Liver (tissue), 9 donors: ENCODE measurements around the gene PDE10A. TPM values are rescaled to one million over a fixed set of nuclear protein-coding genes. Genes with fewer than 3 reads are reported as not detected.

Experiments used
- DNase-seq: peaks from one replicate; pipeline ENCODE4 v3.0.0-alpha.2; 2017; ENCODE audit warnings: low spot score
- H3K27ac ChIP-seq, 2 donors: one replicate each; pipeline ENCODE4 v1.7.0; 2013; ENCODE audit warnings: inconsistent platforms in 2 of 2, low read length in 2 of 2, control low read depth in 1 of 2, low read depth in 1 of 2, mild to moderate bottlenecking in 1 of 2
- H3K27me3 ChIP-seq, 4 donors: one replicate each; pipeline versions ENCODE4 v1.6.1 to v1.7.0; 2013; ENCODE audit warnings: low read length in 3 of 4, inconsistent platforms in 1 of 4, mild to moderate bottlenecking in 1 of 4, moderate library complexity in 1 of 4; ENCODE audit not compliant: control insufficient read depth in 4 of 4, insufficient read depth in 4 of 4
- H3K36me3 ChIP-seq, 4 donors: one replicate each; pipeline versions ENCODE4 v1.6.1 to v1.7.0; 2013; ENCODE audit warnings: low read length in 3 of 4, mild to moderate bottlenecking in 3 of 4, low read depth in 1 of 4, moderate library complexity in 1 of 4; ENCODE audit not compliant: control insufficient read depth in 4 of 4, insufficient read depth in 3 of 4
- H3K4me1 ChIP-seq, 4 donors: one replicate each; pipeline versions ENCODE4 v1.6.1 to v1.7.0; 2013; ENCODE audit warnings: low read length in 3 of 4, mild to moderate bottlenecking in 3 of 4, moderate library complexity in 1 of 4; ENCODE audit not compliant: control insufficient read depth in 4 of 4, insufficient read depth in 4 of 4
- H3K4me3 ChIP-seq, 3 donors: one replicate each; pipeline versions ENCODE4 v1.6.1 to v1.7.0; 2013; ENCODE audit warnings: low read length in 3 of 3, control low read depth in 1 of 3, low read depth in 1 of 3, mild to moderate bottlenecking in 1 of 3
- H3K9ac ChIP-seq, 2 donors: one replicate each; pipeline ENCODE4 v1.7.0; 2013; ENCODE audit warnings: low read length in 2 of 2, mild to moderate bottlenecking in 2 of 2, moderate library complexity in 2 of 2, control low read depth in 1 of 2, low read depth in 1 of 2
- H3K9me3 ChIP-seq, 4 donors: one replicate each; pipeline versions ENCODE4 v1.6.1 to v1.7.0; 2013; ENCODE audit warnings: low read length in 3 of 4; ENCODE audit not compliant: control insufficient read depth in 4 of 4
- CTCF ChIP-seq: fragments of 150-350 bp; IDR thresholded peaks from 2 replicates; pipeline ENCODE4 v1.5.1; 2017; ENCODE audit warnings: improper control_type of control experiment, low read depth, low read length; ENCODE audit not compliant: missing input control
- FOXA1 ChIP-seq: IDR thresholded peaks from 2 replicates; pipeline ENCODE4 v1.6.1; 2016; ENCODE audit warnings: antibody characterized with exemption
- GABPA ChIP-seq, 2 donors: IDR thresholded peaks in 1 of 2; conservative IDR thresholded peaks in 1 of 2; 2 replicates each; pipeline ENCODE4 v1.6.1; 2016; ENCODE audit warnings: antibody characterized with exemption in 2 of 2, mild to moderate bottlenecking in 1 of 2, moderate library complexity in 1 of 2
- HNF4A ChIP-seq, 2 donors: conservative IDR thresholded peaks; 2 replicates each; pipeline ENCODE4 v1.6.1; 2016; ENCODE audit warnings: antibody characterized with exemption in 2 of 2, mild to moderate bottlenecking in 2 of 2
- HNF4G ChIP-seq: IDR thresholded peaks from 2 replicates; pipeline ENCODE4 v1.6.1; 2016; ENCODE audit warnings: antibody characterized with exemption
- JUND ChIP-seq, 2 donors: IDR thresholded peaks; 2 replicates each; pipeline ENCODE4 v1.6.1; 2016; ENCODE audit warnings: antibody characterized with exemption in 2 of 2
- MAX ChIP-seq: IDR thresholded peaks from 2 replicates; pipeline ENCODE4 v1.6.1; 2016; ENCODE audit warnings: antibody characterized with exemption
- RAD21 ChIP-seq, 2 donors: IDR thresholded peaks; 2 replicates each; pipeline ENCODE4 v1.6.1; 2016; ENCODE audit warnings: antibody characterized with exemption in 2 of 2, mild to moderate bottlenecking in 2 of 2
- RXRA ChIP-seq, 2 donors: IDR thresholded peaks; 2 replicates each; pipeline ENCODE4 v1.6.1; 2017 to 2018; ENCODE audit warnings: antibody characterized with exemption in 2 of 2, mild to moderate bottlenecking in 1 of 2
- SP1 ChIP-seq: IDR thresholded peaks from 2 replicates; pipeline ENCODE4 v1.6.1; 2018; ENCODE audit warnings: antibody characterized with exemption, mild to moderate bottlenecking
- TAF1 ChIP-seq: conservative IDR thresholded peaks from 2 replicates; pipeline ENCODE4 v1.6.1; 2016; ENCODE audit warnings: antibody characterized with exemption, mild to moderate bottlenecking
- YY1 ChIP-seq: IDR thresholded peaks from 2 replicates; pipeline ENCODE4 v1.6.1; 2016; ENCODE audit warnings: antibody characterized with exemption, mild to moderate bottlenecking
- ZBTB33 ChIP-seq: IDR thresholded peaks from 2 replicates; pipeline ENCODE4 v1.6.1; 2016; ENCODE audit warnings: antibody characterized with exemption
- WGBS: extraction: QIAGEN DNeasy Blood & Tissue Kit; methylation state at CpG from one replicate; pipeline ENCODE4 v1.1.7; 2013; 5-methylcytosine and 5-hydroxymethylcytosine counted together
- polyA plus RNA-seq, 2 donors: library from polyadenylated mRNA; stranded (reverse) in 1 of 2; unstranded in 1 of 2; fragments of 200-250 nt in 1 of 2; fragments of >200 nt in 1 of 2; fragmentation: Nextera tagmentation in 1 of 2; extraction: Ambion mirVana in 1 of 2; gene quantifications; one replicate each; pipeline versions ENCODE4 v1.2.1 to v1.2.3, GENCODE V29; 2013 to 2015
- total RNA-seq, 2 donors: library from RNA; depleted of rRNA; stranded (reverse); fragments of >200 nt; gene quantifications; one replicate each; pipeline ENCODE4 v1.2.3, GENCODE V29; 2014
- TF ChIP-seq, protein P1 (sequence below): IDR thresholded peaks from 2 replicates; pipeline ENCODE4 v1.6.1; 2016; ENCODE audit warnings: antibody characterized with exemption, mild to moderate bottlenecking
- TF ChIP-seq, protein P2 (sequence below): IDR thresholded peaks from 2 replicates; pipeline ENCODE4 v1.6.1; 2016; ENCODE audit warnings: antibody characterized with exemption
- donor health status: healthy.
- donor health status: healthy.
- donor health status: healthy.
- donor health status: healthy.
- donor health status: healthy.

The PDE10A gene
- total and polyA plus RNA-seq, 4 donors: 0.20 to 1.7 (median 0.47) TPM

- no peak overlapping the region for H3K9ac ChIP-seq
- H3K36me3 ChIP-seq: no peaks in the 10 kb centered on the region
- no peaks in the 10 kb centered on the region for H3K9me3 ChIP-seq
- 83% methylated on average over 21 of the region's 21 CpGs for WGBS
- no peaks in the 10 kb centered on the region for H3K27me3 ChIP-seq
- DNase-seq: no peak
- H3K27ac ChIP-seq: no peak overlapping the region
- no peak overlapping the region for H3K4me3 ChIP-seq
- H3K4me1 ChIP-seq: no peaks in the 10 kb centered on the region
- TF ChIP-seq RXRA (IDR thresholded peaks at IDR 0.05) (no peak), HNF4G (no peak), CTCF (no peak), HNF4A (conservative IDR thresholded peaks at IDR 0.05) (no peak), YY1 (no peak), RAD21 (IDR thresholded peaks at IDR 0.05) (no peak), JUND (IDR thresholded peaks at IDR 0.05) (no peak)
- TF ChIP-seq, protein P1, sequence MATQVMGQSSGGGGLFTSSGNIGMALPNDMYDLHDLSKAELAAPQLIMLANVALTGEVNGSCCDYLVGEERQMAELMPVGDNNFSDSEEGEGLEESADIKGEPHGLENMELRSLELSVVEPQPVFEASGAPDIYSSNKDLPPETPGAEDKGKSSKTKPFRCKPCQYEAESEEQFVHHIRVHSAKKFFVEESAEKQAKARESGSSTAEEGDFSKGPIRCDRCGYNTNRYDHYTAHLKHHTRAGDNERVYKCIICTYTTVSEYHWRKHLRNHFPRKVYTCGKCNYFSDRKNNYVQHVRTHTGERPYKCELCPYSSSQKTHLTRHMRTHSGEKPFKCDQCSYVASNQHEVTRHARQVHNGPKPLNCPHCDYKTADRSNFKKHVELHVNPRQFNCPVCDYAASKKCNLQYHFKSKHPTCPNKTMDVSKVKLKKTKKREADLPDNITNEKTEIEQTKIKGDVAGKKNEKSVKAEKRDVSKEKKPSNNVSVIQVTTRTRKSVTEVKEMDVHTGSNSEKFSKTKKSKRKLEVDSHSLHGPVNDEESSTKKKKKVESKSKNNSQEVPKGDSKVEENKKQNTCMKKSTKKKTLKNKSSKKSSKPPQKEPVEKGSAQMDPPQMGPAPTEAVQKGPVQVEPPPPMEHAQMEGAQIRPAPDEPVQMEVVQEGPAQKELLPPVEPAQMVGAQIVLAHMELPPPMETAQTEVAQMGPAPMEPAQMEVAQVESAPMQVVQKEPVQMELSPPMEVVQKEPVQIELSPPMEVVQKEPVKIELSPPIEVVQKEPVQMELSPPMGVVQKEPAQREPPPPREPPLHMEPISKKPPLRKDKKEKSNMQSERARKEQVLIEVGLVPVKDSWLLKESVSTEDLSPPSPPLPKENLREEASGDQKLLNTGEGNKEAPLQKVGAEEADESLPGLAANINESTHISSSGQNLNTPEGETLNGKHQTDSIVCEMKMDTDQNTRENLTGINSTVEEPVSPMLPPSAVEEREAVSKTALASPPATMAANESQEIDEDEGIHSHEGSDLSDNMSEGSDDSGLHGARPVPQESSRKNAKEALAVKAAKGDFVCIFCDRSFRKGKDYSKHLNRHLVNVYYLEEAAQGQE: no peak
Measured at GRCh38 chr6:165599596-165600487, 63.2 kb downstream of the PDE10A start.

- TF ChIP-seq ZBTB33 (no peak), FOXA1 (no peak), RAD21 (IDR thresholded peaks at IDR 0.05) (no peak), GABPA (IDR thresholded peaks at IDR 0.05 in 1 of 2, conservative IDR thresholded peaks at IDR 0.05 in 1 of 2) (no peak), MAX (no peak), TAF1 (no peak), JUND (IDR thresholded peaks at IDR 0.05) (no peak), HNF4A (conservative IDR thresholded peaks at IDR 0.05) (no peak), SP1 (no peak)
- TF ChIP-seq, protein P1: no peak
- TF ChIP-seq, protein P2, sequence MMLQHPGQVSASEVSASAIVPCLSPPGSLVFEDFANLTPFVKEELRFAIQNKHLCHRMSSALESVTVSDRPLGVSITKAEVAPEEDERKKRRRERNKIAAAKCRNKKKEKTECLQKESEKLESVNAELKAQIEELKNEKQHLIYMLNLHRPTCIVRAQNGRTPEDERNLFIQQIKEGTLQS: no peak
- no peak overlapping the region for H3K9ac ChIP-seq
Measured at GRCh38 chr6:165599121-165599520, 63.9 kb downstream of the PDE10A start.

More at GRCh38 chr6:165599121-165599520, 63.9 kb downstream of the PDE10A start:
- Histone ChIP-seq H3K27ac (no peak overlapping the region), H3K36me3 (no peaks in the 10 kb centered on the region), H3K27me3 (no peaks in the 10 kb centered on the region), H3K4me3 (no peak overlapping the region), H3K4me1 (no peaks in the 10 kb centered on the region), H3K9me3 (no peaks in the 10 kb centered on the region)
- DNase-seq: no peak
- 50% methylated on average over 3 of the region's 3 CpGs for WGBS
